ENCODE data around the gene CNR1.

Gene CNR1

GRCh38 chr6:88116276-88116675, 49.9 kb downstream of the CNR1 start:
- Histone ChIP-seq H3K4me1 (ENCODE audit: control insufficient read depth, insufficient read depth, low read length) (no peaks in the 10 kb centered on the region), H3K4me3 (ENCODE audit: low read length in 2 of 2) (no peak overlapping the region), H3K36me3 (ENCODE audit: control insufficient read depth in 2 of 2, insufficient read depth in 2 of 2, low read length in 2 of 2) (no peaks in the 10 kb centered on the region), H3K9me3 (ENCODE audit: control insufficient read depth in 2 of 2, low read length in 2 of 2) (peaks cover 0 to 2% of the 10 kb centered on the region in 2 donors), H3K27ac (ENCODE audit: low read length) (no peak overlapping the region), H3K27me3 (ENCODE audit: control insufficient read depth in 1 of 2, insufficient read depth in 2 of 2, low read length in 2 of 2) (no peaks in the 10 kb centered on the region), H3K9ac (ENCODE audit: low read length in 2 of 2) (no peak overlapping the region)

- no peaks in the 10 kb centered on the region for H3K4me1 ChIP-seq (ENCODE audit: control insufficient read depth, insufficient read depth, low read length)
- H3K36me3 ChIP-seq (ENCODE audit: control insufficient read depth in 2 of 2, insufficient read depth in 2 of 2, low read length in 2 of 2) = no peaks in the 10 kb centered on the region
- no peak overlapping the region for H3K27ac ChIP-seq (ENCODE audit: low read length)
- peaks cover 0 to 2% of the 10 kb centered on the region in 2 donors for H3K9me3 ChIP-seq (ENCODE audit: control insufficient read depth in 2 of 2, low read length in 2 of 2)
- no peak overlapping the region for H3K9ac ChIP-seq (ENCODE audit: low read length in 2 of 2)
- no peaks in the 10 kb centered on the region for H3K27me3 ChIP-seq (ENCODE audit: control insufficient read depth in 1 of 2, insufficient read depth in 2 of 2, low read length in 2 of 2)
- H3K4me3 ChIP-seq (ENCODE audit: low read length in 2 of 2) = no peak overlapping the region
Measured at GRCh38 chr6:88115307-88115706, 50.8 kb downstream of the CNR1 start.

- no peaks in the 10 kb centered on the region for H3K36me3 ChIP-seq (ENCODE audit: control insufficient read depth in 2 of 2, insufficient read depth in 2 of 2, low read length in 2 of 2)
- no peak overlapping the region for H3K27ac ChIP-seq (ENCODE audit: low read length)
- H3K4me1 ChIP-seq (ENCODE audit: control insufficient read depth, insufficient read depth, low read length) = no peaks in the 10 kb centered on the region
- no peak overlapping the region for H3K9ac ChIP-seq (ENCODE audit: low read length in 2 of 2)
- H3K27me3 ChIP-seq (ENCODE audit: control insufficient read depth in 1 of 2, insufficient read depth in 2 of 2, low read length in 2 of 2) = no peaks in the 10 kb centered on the region
- no peak overlapping the region for H3K4me3 ChIP-seq (ENCODE audit: low read length in 2 of 2)
- no peaks in the 10 kb centered on the region for H3K9me3 ChIP-seq (ENCODE audit: control insufficient read depth in 2 of 2, low read length in 2 of 2)
Measured at GRCh38 chr6:88114838-88115237, 51.3 kb downstream of the CNR1 start.

DNA sequence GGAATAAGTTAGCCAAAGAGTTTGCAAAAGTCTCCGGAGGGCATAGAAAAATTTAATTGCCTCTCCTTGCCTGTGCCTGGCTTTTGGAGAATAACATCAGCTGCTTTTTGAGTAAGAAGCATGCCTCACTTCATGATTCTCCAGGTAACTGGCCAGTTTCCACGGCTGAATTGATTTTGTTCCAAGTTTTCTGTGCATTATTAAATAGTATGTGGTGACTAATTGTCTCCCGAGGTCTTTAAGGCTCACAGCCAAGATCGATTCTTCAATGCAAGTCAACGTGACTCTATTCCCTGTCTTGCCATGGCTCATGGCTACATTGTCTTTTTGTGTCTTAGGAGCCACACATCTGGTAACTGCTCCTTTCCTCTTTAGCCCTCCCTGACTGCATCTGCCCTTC, 54.2 kb downstream of the CNR1 start:
- no peaks in the 10 kb centered on the region for H3K36me3 ChIP-seq (ENCODE audit: control insufficient read depth in 2 of 2, insufficient read depth in 2 of 2, low read length in 2 of 2)
- no peaks in the 10 kb centered on the region for H3K9me3 ChIP-seq (ENCODE audit: control insufficient read depth in 2 of 2, low read length in 2 of 2)
- no peak overlapping the region for H3K27ac ChIP-seq (ENCODE audit: low read length)
- no peaks in the 10 kb centered on the region for H3K27me3 ChIP-seq (ENCODE audit: control insufficient read depth in 1 of 2, insufficient read depth in 2 of 2, low read length in 2 of 2)
- no peak overlapping the region for H3K9ac ChIP-seq (ENCODE audit: low read length in 2 of 2)
- H3K4me1 ChIP-seq (ENCODE audit: control insufficient read depth, insufficient read depth, low read length) = no peaks in the 10 kb centered on the region
- H3K4me3 ChIP-seq (ENCODE audit: low read length in 2 of 2) = no peak overlapping the region

DNA sequence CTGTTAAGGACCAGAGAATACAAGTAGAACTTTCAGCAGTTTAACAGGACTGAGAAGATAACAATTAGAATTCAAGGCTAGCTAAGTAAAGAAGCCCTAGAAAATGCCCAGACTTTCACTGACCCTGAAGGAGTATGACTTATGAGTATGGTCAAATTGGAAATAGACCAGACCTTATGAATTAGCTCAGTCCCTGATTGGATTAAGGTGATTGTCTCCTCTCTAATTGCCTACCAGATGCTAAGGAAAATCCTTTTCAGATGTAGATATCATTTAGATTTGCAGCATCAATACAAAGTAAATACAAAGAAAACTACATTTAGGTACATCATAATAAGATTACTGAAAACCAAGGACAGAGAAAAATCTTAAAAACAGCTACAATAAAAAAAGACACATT, 58.9 kb downstream of the CNR1 start:
- Histone ChIP-seq H3K4me1 (ENCODE audit: control insufficient read depth, insufficient read depth, low read length) (no peaks in the 10 kb centered on the region), H3K27ac (ENCODE audit: low read length) (no peak overlapping the region), H3K4me3 (ENCODE audit: low read length in 2 of 2) (no peak overlapping the region), H3K9me3 (ENCODE audit: control insufficient read depth in 2 of 2, low read length in 2 of 2) (no peaks in the 10 kb centered on the region), H3K9ac (ENCODE audit: low read length in 2 of 2) (no peak overlapping the region), H3K27me3 (ENCODE audit: control insufficient read depth in 1 of 2, insufficient read depth in 2 of 2, low read length in 2 of 2) (no peaks in the 10 kb centered on the region), H3K36me3 (ENCODE audit: control insufficient read depth in 2 of 2, insufficient read depth in 2 of 2, low read length in 2 of 2) (no peaks in the 10 kb centered on the region)

DNA sequence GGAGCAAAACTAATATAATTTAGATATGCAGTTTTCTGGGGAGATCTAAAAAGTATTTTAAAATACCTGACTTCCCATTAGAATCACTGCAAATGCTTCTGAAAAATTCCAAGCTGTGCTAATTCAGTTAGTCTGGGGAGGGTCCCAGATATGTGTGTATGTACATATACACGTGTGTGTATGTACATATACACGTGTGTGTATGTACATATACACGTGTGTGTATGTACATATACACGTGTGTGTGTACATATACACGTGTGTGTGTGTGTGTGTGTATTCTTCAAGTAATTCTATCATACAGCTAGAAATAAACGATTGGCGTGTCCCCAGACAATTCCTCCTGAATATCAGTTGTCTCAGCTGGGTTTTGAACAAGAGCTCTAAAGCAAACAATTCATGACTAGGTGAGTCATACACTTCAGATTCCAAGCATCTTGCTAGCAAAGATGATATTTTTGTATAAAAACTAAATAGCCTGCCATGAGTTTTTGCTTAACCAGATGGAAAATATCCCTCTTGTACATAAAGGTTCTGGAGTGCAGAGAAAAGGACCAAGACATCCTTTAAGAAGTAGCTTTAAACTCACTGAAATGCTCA, 60.3 kb downstream of the CNR1 start:
- Histone ChIP-seq H3K4me1 (ENCODE audit: control insufficient read depth, insufficient read depth, low read length) (no peaks in the 10 kb centered on the region), H3K4me3 (ENCODE audit: low read length in 2 of 2) (no peak overlapping the region), H3K27me3 (ENCODE audit: control insufficient read depth in 1 of 2, insufficient read depth in 2 of 2, low read length in 2 of 2) (no peaks in the 10 kb centered on the region)

More for the DNA sequence above, 60.3 kb downstream of the CNR1 start:
- Histone ChIP-seq H3K36me3 (ENCODE audit: control insufficient read depth in 2 of 2, insufficient read depth in 2 of 2, low read length in 2 of 2) (no peaks in the 10 kb centered on the region), H3K27ac (ENCODE audit: low read length) (no peak overlapping the region), H3K9ac (ENCODE audit: low read length in 2 of 2) (no peak overlapping the region), H3K9me3 (ENCODE audit: control insufficient read depth in 2 of 2, low read length in 2 of 2) (no peaks in the 10 kb centered on the region)

Measured in stomach smooth muscle (tissue), 2 donors.